Panc1 (cell line): ENCODE measurements around the gene KIAA0232. TPM values are rescaled to one million over a fixed set of nuclear protein-coding genes. Genes with fewer than 3 reads are reported as not detected.

Source experiments
- ATAC-seq: fragments of 200-7000 bp; cut with Tn5 transposase; 2 replicates; pipeline ENCODE4 v1.9.1; 2020; ENCODE audit warnings: mild to moderate bottlenecking, moderate library complexity
- BruUV-seq: library from RNA; stranded (reverse); fragments of 400-500 nt; replicated peaks from 2 replicates; lab custom pipeline; 2021; lab: Mats Ljungman, UMichigan
- CTCF ChIA-PET: fragments of 300-600 bp; sonication (Branson Sonifier 250); formaldehyde crosslinking; loops from one replicate; lab custom pipeline; 2022; ENCODE audit warnings: antibody characterized with exemption; lab: Charles Lee
- POLR2A ChIA-PET: fragments of 300-600 bp; sonication (Branson Sonifier 250); formaldehyde crosslinking; loops from one replicate; lab custom pipeline; 2022; ENCODE audit warnings: antibody characterized with exemption; lab: Charles Lee
- DNase-seq: peaks from one replicate; pipeline ENCODE4 v3.0.0-alpha.2; 2010; ENCODE audit warnings: low read depth, low spot score
- H3K27ac ChIP-seq: 2 replicates; pipeline ENCODE4 v1.5.1; 2011; ENCODE audit warnings: mild to moderate bottlenecking, low read length, inconsistent platforms
- H3K27me3 ChIP-seq: fragments of 200-500 bp; sonication (Bioruptor generic); 2 replicates; pipeline ENCODE4 v1.6.0; 2014; ENCODE audit warnings: low read length, inconsistent platforms; ENCODE audit not compliant: control insufficient read depth, insufficient read depth
- H3K36me3 ChIP-seq: fragments of 200-500 bp; sonication (Bioruptor generic); 2 replicates; pipeline ENCODE4 v1.5.1; 2014; ENCODE audit warnings: inconsistent platforms, mild to moderate bottlenecking, low read length, moderate library complexity; ENCODE audit not compliant: control insufficient read depth, insufficient read depth
- H3K4me1 ChIP-seq: 2 replicates; pipeline ENCODE4 v1.5.1; 2011; ENCODE audit warnings: inconsistent platforms, mild to moderate bottlenecking, low read length, moderate library complexity; ENCODE audit not compliant: control insufficient read depth, insufficient read depth
- H3K4me3 ChIP-seq, 2 experiments: 2 replicates each; pipeline ENCODE4 v1.5.1; 2011 to 2012; ENCODE audit warnings: low read depth in 2 of 2, low read length in 2 of 2, mild to moderate bottlenecking in 2 of 2, inconsistent platforms in 1 of 2, moderate library complexity in 1 of 2
- H3K9me3 ChIP-seq: fragments of 200-500 bp; sonication (Bioruptor generic); 2 replicates; pipeline ENCODE4 v1.5.1; 2014; ENCODE audit warnings: low read depth, mild to moderate bottlenecking, inconsistent platforms, low read length, moderate library complexity; ENCODE audit not compliant: control insufficient read depth, insufficient read depth
- POLR2AphosphoS5 ChIP-seq: IDR thresholded peaks from 2 replicates; pipeline ENCODE4 v1.6.1; 2012; ENCODE audit warnings: mild to moderate bottlenecking, low read depth, low read length, moderate library complexity
- SIN3A ChIP-seq: IDR thresholded peaks from 2 replicates; pipeline ENCODE4 v1.6.1; 2012; ENCODE audit warnings: low read depth, mild to moderate bottlenecking, low read length, moderate library complexity, borderline replicate concordance; ENCODE audit not compliant: insufficient read depth
- TCF7L2 ChIP-seq: IDR thresholded peaks from 2 replicates; pipeline ENCODE4 v1.6.1; 2011; ENCODE audit warnings: mild to moderate bottlenecking, low read depth, low read length, inconsistent platforms
- in situ Hi-C: cut with HindIII; loops from 2 replicates; pipeline ENCODE4 v1.10.0; 2016; ENCODE audit warnings: low sequenced_read_pairs, low pct_unique_long_range_greater_than_20kb
- intact Hi-C: fragments of 100-400 bp; cut with micrococcal nuclease; formaldehyde crosslinking; loops from one replicate; pipeline ENCODE4 v1.10.0; 2022; ENCODE audit not compliant: unreplicated experiment
- total RNA-seq: library from RNA; stranded (reverse); gene quantifications from one replicate; pipeline ENCODE4 v1.2.1, GENCODE V29; 2021; ENCODE audit not compliant: unreplicated experiment
- TF ChIP-seq, protein P1 (sequence below): fragments of 450-650 bp; IDR thresholded peaks from 2 replicates; pipeline ENCODE4 v1.5.1; 2017; ENCODE audit warnings: mild to moderate bottlenecking
- TF ChIP-seq, protein P2 (sequence below), 2 experiments: IDR thresholded peaks; 2 replicates each; pipeline ENCODE4 v1.6.1; 2011 to 2012; ENCODE audit warnings: low read depth in 2 of 2, control low read depth in 1 of 2, low read length in 1 of 2, mild to moderate bottlenecking in 1 of 2, moderate library complexity in 1 of 2; ENCODE audit not compliant: insufficient read depth in 1 of 2

The KIAA0232 gene
- total RNA-seq, 1 experiment from 2014 or later: 20.2 TPM

DNA sequence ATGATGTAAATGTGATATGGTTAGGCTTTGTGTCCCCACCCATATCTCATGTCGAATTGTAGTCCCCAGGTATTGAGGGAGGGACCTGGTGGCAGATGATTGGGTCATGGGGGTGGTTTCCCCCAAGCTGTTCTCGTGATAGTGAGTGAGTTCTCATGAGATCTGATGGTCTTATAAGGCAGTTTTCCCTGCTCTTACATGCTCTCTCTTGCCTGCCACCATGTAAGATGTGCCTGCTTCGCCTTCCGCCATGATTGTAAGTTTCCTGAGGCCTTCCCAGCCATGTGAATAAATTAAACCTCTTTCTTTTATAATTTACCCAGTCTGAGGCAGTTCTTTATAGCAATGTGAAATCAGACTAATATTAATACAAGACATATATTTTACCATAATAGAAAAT is 42.6 kb upstream of the KIAA0232 start:
- in situ Hi-C loops: no loop called here
- Histone ChIP-seq H3K4me3 (no peak overlapping the region), H3K36me3 (no peaks in the 10 kb centered on the region), H3K9me3 (no peaks in the 10 kb centered on the region), H3K27ac (no peak overlapping the region), H3K27me3 (no peaks in the 10 kb centered on the region), H3K4me1 (no peaks in the 10 kb centered on the region)
- ChIA-PET CTCF (no interaction called here), POLR2A (no interaction called here)
- no peak for ATAC-seq
- TF ChIP-seq TCF7L2: no peak
- TF ChIP-seq SIN3A: no peak
- TF ChIP-seq, protein P1, sequence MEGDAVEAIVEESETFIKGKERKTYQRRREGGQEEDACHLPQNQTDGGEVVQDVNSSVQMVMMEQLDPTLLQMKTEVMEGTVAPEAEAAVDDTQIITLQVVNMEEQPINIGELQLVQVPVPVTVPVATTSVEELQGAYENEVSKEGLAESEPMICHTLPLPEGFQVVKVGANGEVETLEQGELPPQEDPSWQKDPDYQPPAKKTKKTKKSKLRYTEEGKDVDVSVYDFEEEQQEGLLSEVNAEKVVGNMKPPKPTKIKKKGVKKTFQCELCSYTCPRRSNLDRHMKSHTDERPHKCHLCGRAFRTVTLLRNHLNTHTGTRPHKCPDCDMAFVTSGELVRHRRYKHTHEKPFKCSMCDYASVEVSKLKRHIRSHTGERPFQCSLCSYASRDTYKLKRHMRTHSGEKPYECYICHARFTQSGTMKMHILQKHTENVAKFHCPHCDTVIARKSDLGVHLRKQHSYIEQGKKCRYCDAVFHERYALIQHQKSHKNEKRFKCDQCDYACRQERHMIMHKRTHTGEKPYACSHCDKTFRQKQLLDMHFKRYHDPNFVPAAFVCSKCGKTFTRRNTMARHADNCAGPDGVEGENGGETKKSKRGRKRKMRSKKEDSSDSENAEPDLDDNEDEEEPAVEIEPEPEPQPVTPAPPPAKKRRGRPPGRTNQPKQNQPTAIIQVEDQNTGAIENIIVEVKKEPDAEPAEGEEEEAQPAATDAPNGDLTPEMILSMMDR: no peak
- TF ChIP-seq POLR2AphosphoS5: no peak
- TF ChIP-seq, protein P2, sequence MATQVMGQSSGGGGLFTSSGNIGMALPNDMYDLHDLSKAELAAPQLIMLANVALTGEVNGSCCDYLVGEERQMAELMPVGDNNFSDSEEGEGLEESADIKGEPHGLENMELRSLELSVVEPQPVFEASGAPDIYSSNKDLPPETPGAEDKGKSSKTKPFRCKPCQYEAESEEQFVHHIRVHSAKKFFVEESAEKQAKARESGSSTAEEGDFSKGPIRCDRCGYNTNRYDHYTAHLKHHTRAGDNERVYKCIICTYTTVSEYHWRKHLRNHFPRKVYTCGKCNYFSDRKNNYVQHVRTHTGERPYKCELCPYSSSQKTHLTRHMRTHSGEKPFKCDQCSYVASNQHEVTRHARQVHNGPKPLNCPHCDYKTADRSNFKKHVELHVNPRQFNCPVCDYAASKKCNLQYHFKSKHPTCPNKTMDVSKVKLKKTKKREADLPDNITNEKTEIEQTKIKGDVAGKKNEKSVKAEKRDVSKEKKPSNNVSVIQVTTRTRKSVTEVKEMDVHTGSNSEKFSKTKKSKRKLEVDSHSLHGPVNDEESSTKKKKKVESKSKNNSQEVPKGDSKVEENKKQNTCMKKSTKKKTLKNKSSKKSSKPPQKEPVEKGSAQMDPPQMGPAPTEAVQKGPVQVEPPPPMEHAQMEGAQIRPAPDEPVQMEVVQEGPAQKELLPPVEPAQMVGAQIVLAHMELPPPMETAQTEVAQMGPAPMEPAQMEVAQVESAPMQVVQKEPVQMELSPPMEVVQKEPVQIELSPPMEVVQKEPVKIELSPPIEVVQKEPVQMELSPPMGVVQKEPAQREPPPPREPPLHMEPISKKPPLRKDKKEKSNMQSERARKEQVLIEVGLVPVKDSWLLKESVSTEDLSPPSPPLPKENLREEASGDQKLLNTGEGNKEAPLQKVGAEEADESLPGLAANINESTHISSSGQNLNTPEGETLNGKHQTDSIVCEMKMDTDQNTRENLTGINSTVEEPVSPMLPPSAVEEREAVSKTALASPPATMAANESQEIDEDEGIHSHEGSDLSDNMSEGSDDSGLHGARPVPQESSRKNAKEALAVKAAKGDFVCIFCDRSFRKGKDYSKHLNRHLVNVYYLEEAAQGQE (IDR thresholded peaks at IDR 0.05; ENCODE audit: insufficient read depth in 1 of 2, low read depth in 2 of 2, low read length in 1 of 2): no peak
- BruUV-seq: no TSS peak
- intact Hi-C loops: no loop called here
- DNase-seq: no peak

DNA sequence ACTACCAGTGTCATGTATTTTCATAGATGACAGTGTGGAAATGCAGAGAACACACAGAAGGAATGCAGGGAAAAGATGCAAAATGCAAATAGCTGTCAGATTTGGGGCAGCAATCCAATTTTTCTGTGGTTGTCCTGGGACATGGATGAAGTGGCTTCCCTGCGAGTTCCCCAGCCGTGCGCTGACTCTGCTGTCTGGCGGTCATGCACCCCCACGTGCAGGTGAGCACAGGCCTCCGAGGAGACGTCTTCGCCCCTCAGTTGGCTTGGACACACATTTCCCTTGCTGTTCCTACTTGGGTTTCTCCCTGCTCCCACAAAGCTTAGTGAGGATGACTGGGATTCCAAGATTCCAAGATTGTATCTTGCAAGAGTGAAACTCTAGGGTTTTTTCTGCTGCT is 42.2 kb upstream of the KIAA0232 start:
- CTCF ChIA-PET: no interaction called here
- H3K9me3 ChIP-seq: no peaks in the 10 kb centered on the region
- TF ChIP-seq SIN3A: no peak
- TF ChIP-seq, protein P2 (IDR thresholded peaks at IDR 0.05; ENCODE audit: insufficient read depth in 1 of 2, low read depth in 2 of 2, low read length in 1 of 2): no peak
- no peak for TF ChIP-seq POLR2AphosphoS5
- TF ChIP-seq, protein P1: no peak
- TF ChIP-seq TCF7L2: no peak
- H3K4me1 ChIP-seq: no peaks in the 10 kb centered on the region
- DNase-seq: no peak
- in situ Hi-C loops: no loop called here
- no peaks in the 10 kb centered on the region for H3K27me3 ChIP-seq
- POLR2A ChIA-PET: no interaction called here
- no TSS peak for BruUV-seq
- no peak for ATAC-seq
- intact Hi-C loops: no loop called here
- no peak overlapping the region for H3K27ac ChIP-seq
- H3K4me3 ChIP-seq: no peak overlapping the region
- H3K36me3 ChIP-seq: no peaks in the 10 kb centered on the region
